ENCODE results near the gene CKLF.
"Not testable (repeated sequence)": the region's sequence is repeated elsewhere in the genome, so short reads cannot be mapped to it uniquely, and the experiment has no call there.

CKLF gene

DNA sequence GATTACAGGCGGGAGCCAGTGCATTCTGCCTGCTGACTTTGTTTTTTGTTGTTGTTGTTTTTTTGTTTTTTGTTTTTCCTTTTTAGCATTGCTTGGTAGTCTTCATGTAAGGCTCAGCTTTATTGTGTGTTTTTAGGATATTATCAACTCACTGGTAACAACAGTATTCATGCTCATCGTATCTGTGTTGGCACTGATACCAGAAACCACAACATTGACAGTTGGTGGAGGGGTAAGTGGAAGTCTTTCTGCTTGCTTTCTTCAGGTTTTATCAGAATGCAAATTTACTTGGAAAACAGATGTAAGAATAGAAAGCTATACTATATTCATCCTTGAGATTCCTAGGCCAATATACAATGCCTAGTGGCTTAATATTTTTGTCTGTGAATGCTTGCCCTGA, 10.6 kb downstream of the CKLF start:
- TF ChIP-seq, protein P1, sequence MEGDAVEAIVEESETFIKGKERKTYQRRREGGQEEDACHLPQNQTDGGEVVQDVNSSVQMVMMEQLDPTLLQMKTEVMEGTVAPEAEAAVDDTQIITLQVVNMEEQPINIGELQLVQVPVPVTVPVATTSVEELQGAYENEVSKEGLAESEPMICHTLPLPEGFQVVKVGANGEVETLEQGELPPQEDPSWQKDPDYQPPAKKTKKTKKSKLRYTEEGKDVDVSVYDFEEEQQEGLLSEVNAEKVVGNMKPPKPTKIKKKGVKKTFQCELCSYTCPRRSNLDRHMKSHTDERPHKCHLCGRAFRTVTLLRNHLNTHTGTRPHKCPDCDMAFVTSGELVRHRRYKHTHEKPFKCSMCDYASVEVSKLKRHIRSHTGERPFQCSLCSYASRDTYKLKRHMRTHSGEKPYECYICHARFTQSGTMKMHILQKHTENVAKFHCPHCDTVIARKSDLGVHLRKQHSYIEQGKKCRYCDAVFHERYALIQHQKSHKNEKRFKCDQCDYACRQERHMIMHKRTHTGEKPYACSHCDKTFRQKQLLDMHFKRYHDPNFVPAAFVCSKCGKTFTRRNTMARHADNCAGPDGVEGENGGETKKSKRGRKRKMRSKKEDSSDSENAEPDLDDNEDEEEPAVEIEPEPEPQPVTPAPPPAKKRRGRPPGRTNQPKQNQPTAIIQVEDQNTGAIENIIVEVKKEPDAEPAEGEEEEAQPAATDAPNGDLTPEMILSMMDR (IDR thresholded peaks at IDR 0.05; ENCODE audit: low read depth, low read length), result no peak
- in situ Hi-C loops (cut with HindIII; ENCODE audit: low sequenced_read_pairs), result no loop called here
- no peak for DNase-seq (ENCODE audit: low read depth, low spot score)
- no peak overlapping the region for H3K4me3 ChIP-seq (ENCODE audit: low read depth, low read length)

DNA sequence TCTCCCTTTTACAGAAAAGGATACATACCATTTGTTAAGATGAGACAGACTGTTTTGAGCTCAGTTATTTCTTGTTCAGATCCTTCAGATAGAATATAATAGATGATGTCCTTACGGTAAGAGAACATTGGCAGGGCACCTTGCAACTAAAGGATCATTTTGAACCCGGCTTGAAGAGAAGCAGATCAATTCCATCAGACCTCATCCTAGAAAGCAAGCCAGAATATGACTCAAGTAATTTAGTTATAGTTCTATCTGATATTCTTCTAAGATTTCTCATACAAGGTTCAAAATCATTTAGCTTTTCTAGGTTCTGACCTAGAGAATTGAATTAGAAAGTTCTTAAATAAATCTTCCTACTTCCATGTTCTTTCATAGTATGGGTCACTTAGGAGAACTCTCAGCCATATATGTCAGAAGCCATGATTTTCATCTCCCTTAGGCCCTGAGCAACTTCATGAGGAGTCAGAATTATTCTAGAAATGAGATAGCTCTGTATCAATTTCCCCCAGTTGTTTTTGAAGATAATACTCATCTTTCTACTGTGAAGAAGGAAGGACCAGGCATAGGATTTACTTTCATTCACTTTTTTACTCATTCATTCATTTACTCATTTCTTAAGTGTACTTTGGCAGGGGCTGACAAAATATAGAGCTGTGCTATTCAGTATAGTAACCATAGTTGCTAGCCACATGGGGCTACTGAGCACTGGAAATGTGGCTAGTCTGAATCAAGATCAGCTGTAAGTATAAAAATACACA, 11.4 kb downstream of the CKLF start:
- no peak overlapping the region for H3K4me3 ChIP-seq (ENCODE audit: low read depth, low read length)
- in situ Hi-C loops (cut with HindIII; ENCODE audit: low sequenced_read_pairs), result no loop called here
- TF ChIP-seq, protein P1 (IDR thresholded peaks at IDR 0.05; ENCODE audit: low read depth, low read length), result no peak
- no peak for DNase-seq (ENCODE audit: low read depth, low spot score)

DNA sequence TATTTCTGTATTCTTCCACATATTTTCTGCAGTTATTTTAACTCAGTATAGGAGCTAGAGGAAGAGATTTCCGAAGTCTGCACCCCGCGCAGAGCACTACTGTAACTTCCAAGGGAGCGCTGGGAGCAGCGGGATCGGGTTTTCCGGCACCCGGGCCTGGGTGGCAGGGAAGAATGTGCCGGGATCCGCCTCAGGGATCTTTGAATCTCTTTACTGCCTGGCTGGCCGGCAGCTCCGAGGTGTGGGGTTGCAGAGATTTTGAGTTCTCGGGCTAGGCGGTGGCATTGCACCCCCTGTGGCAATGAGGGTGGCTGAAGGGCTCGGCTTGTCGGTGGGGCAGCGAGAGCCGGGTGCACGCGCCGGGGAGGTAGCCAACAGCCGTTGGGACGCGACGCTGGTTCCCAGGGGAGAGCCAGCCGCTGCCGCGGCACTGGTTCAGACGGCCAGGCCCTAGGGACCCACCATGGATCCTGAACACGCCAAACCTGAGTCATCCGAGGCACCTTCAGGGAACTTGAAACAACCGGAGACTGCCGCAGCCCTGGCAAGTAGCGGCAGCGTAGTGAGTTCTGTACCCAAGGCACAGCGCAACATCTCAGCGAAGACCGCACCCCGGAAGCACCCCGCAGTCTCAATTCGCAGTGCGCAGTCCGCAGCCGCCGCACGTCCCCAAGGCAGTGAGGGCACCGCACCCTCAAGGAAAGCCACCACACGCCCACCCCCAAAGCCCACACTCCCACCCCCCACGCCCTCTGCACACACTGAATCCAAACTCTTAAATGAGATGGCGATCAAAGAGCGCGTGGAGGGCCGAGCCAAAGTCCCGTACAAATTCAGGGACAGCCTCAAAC, 13.9 kb downstream of the CKLF start, which contains the start of gene CMTM1:
Gene CMTM1 (plus strand): TSS at position 389 of the 851 bp plus-strand sequence. CDS start 75 bp downstream, at position 464.
- no peak within 1 kb of the TSS for H3K4me3 ChIP-seq (ENCODE audit: low read depth, low read length)
- DNase-seq (ENCODE audit: low read depth, low spot score), result no peak
- in situ Hi-C loops (cut with HindIII; ENCODE audit: low sequenced_read_pairs), result no loop called here
- TF ChIP-seq, protein P1 (IDR thresholded peaks at IDR 0.05; ENCODE audit: low read depth, low read length), result no peak

DNA sequence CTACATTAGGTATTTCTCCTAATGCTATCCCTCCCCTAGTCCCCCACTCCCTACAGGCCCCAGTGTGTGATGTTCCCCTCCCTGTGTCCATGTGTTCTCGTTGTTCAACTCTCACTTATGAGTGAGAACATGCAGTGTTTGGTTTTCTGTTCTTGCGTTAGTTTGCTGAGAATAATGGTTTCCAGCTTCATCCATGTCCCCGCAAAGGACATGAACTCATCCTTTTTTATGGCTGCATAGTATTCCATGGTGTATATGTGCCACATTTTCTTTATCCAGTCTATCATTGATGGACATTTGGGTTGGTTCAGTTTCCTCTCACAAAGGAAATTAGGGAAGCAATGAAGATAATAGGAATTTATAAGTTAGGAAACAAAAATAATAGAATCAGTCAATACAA, 14.9 kb downstream of the CKLF start:
- DNase-seq (ENCODE audit: low read depth, low spot score); H3K4me3 ChIP-seq (ENCODE audit: low read depth, low read length); in situ Hi-C loops (cut with HindIII; ENCODE audit: low sequenced_read_pairs): not testable (repeated sequence)

DNA sequence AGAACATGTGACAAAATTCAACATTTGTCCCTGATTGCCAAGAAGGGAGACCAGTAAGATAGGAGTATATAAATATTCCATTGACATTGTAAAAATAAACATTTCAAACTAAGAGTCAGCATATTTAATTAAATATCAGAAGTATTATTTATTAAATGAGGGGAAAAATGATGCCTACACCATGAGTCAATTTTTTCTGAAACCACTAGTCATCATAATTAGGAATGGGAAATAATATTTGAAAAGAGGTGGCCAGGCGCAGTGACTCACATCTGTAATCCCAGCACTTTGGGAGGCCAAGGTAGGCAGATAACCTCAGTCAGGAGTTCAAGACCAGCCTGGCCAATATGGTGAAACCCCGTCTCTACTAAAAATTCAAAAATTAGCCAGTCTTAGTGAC, 16.0 kb downstream of the CKLF start:
- TF ChIP-seq, protein P1 (IDR thresholded peaks at IDR 0.05; ENCODE audit: low read depth, low read length), result no peak

DNA sequence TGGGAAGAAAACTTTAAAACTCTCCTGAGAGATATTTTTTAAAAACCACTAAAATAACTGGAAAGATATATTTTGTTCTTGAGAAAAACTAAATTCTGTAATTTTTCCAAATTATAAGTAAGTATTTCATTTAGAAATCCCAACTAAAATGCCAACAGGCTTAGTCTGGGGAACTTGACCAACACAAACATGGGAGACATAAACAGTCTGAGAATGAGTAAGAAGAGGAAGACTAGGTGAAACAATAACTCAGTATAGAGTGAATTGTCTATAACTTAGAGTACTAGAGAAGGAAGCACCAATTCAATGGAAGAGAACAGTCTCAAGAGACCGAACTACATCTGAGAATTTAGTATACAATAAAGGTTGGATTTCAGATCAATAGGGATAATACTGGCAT, 16.8 kb downstream of the CKLF start:
- DNase-seq (ENCODE audit: low read depth, low spot score), result peak; percentile 72
- TF ChIP-seq, protein P1 (IDR thresholded peaks at IDR 0.05; ENCODE audit: low read depth, low read length), result no peak
- no peak overlapping the region for H3K4me3 ChIP-seq (ENCODE audit: low read depth, low read length)
- in situ Hi-C loops (cut with HindIII; ENCODE audit: low sequenced_read_pairs), result no loop called here

More for the DNA sequence above, 16.0 kb downstream of the CKLF start:
- no peak overlapping the region for H3K4me3 ChIP-seq (ENCODE audit: low read depth, low read length)
- in situ Hi-C loops (cut with HindIII; ENCODE audit: low sequenced_read_pairs), result no loop called here
- no peak for DNase-seq (ENCODE audit: low read depth, low spot score)

Measured in astrocyte of the spinal cord (primary cell).